Camera-type eye (tissue), 1 donor: ENCODE data around the gene CNTNAP5. TPM values are rescaled to one million over a fixed set of nuclear protein-coding genes. Genes with fewer than 3 reads are reported as not detected.

ENCODE experiments used
- total RNA-seq: library from RNA; depleted of rRNA; stranded (reverse); fragments of >200 nt; gene quantifications from one replicate; pipeline ENCODE4 v1.2.3, GENCODE V29; 2014

CNTNAP5 gene
- total RNA-seq: 16.3 TPM

GRCh38 chr2:124025171-124025580, at the start of gene CNTNAP5:
Gene CNTNAP5 (plus strand): TSS chr2:124025287. CDS start chr2:124025651, 364 bp downstream.

